NCI-H2081 (cell line): ENCODE data around the gene SLC22A23.
"Not testable (repeated sequence)": the region's sequence is repeated elsewhere in the genome, so short reads cannot be mapped to it uniquely, and the experiment has no call there.

Experiments
- DNase-seq, 2 experiments: peaks; one replicate each; lab custom pipeline; 2025; lab: John Stamatoyannopoulos, UW

SLC22A23 gene

GRCh38 chr6:3385181-3385580 is 71.7 kb downstream of the SLC22A23 start:
- not testable (repeated sequence) for DNase-seq

- no peak for DNase-seq
Measured at GRCh38 chr6:3384241-3385143, 72.4 kb downstream of the SLC22A23 start.

GRCh38 chr6:3383525-3383924 is 73.3 kb downstream of the SLC22A23 start:
- DNase-seq: no peak

GRCh38 chr6:3382326-3383279 is 74.2 kb downstream of the SLC22A23 start:
- DNase-seq: peak in 1 of 2 experiments; percentile 4

GRCh38 chr6:3381233-3381921 is 75.5 kb downstream of the SLC22A23 start:
- no peak for DNase-seq

- DNase-seq: peak; percentile 25 to 26
Measured at GRCh38 chr6:3380344-3381232, 76.3 kb downstream of the SLC22A23 start.

- peak in 1 of 2 experiments; percentile 6 for DNase-seq
Measured at GRCh38 chr6:3379482-3380060, 77.3 kb downstream of the SLC22A23 start.

GRCh38 chr6:3378808-3379207 is 78.0 kb downstream of the SLC22A23 start:
- DNase-seq: not testable (repeated sequence)

GRCh38 chr6:3378398-3378782 is 78.5 kb downstream of the SLC22A23 start:
- DNase-seq: not testable (repeated sequence)

- DNase-seq: no peak
Measured at GRCh38 chr6:3377536-3378397, 79.1 kb downstream of the SLC22A23 start.

- DNase-seq: peak in 1 of 2 experiments; percentile 8
Measured at GRCh38 chr6:3376893-3377535, 79.8 kb downstream of the SLC22A23 start.

- DNase-seq: no peak
Measured at GRCh38 chr6:3376064-3376463, 80.8 kb downstream of the SLC22A23 start.

GRCh38 chr6:3373597-3374203 is 83.2 kb downstream of the SLC22A23 start:
- no peak for DNase-seq

- DNase-seq: no peak
Measured at GRCh38 chr6:3372912-3373554, 83.8 kb downstream of the SLC22A23 start.

GRCh38 chr6:3372184-3372846 is 84.5 kb downstream of the SLC22A23 start:
- DNase-seq: no peak

- no peak for DNase-seq
Measured at GRCh38 chr6:3371222-3371949, 85.5 kb downstream of the SLC22A23 start.
